ENCODE data around the gene GGTLC2.
"Not testable (repeated sequence)": the region's sequence is repeated elsewhere in the genome, so short reads cannot be mapped to it uniquely, and the experiment has no call there.

GGTLC2 gene

DNA sequence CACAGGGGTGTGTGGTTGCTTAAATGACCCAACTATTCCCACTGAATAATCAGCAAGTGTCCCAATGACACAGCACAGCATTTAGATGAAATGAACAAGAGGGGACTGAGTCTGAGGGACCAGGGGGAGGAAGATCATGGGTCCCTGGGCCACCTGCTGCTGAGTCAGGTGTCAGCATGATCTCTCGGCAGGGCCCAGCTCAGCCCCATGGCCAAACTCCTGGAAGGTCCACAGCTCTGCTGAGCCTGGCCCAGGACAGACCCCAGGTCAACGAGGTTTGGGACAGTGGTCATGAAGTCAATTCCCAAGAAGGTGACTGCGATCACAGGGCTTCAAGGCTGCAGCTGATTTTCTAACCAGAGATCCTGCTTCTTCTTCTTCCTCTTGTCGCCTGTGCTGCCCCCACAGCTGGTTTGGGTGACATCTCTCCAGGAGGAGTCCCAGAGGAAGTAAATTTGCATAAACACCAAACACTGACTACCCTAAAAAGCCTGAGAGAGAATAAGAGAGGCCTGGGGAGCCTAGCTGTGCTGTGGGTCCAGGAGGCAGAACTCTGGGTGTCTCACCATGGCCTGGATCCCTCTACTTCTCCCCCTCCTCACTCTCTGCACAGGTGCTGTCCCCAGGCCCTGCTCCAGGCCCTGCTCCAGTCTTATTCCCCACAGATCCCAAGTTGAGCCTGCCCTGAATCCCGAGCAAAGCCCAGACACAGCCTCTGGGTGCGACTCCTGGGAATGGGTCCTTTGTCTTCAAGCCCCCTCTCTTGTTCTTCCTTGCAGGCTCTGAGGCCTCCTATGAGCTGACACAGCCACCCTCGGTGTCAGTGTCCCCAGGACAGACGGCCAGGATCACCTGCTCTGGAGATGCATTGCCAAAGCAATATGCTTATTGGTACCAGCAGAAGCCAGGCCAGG, 42.0 kb downstream of the GGTLC2 start:
- not testable (repeated sequence) for H3K9ac ChIP-seq (ENCODE audit: low read depth, low read length); H3K27me3 ChIP-seq (ENCODE audit: control insufficient read depth, insufficient read depth, low read length); H3K36me3 ChIP-seq (ENCODE audit: insufficient read depth, low read length); H3K4me2 ChIP-seq (ENCODE audit: low read length); H3K4me3 ChIP-seq (ENCODE audit: low read length); H3K9me3 ChIP-seq (replicated peaks; ENCODE audit: low read length)
- H3K4me1 ChIP-seq (ENCODE audit: control insufficient read depth, insufficient read depth, low read length) = peaks cover 32% of the 10 kb centered on the region

GRCh38 chr22:22687638-22688500, 43.5 kb downstream of the GGTLC2 start:
- no peaks in the 10 kb centered on the region for H3K9me3 ChIP-seq (replicated peaks; ENCODE audit: low read length)
- no peak overlapping the region for H3K9ac ChIP-seq (ENCODE audit: low read depth, low read length)
- peaks cover 34% of the 10 kb centered on the region for H3K4me1 ChIP-seq (ENCODE audit: control insufficient read depth, insufficient read depth, low read length)
- H3K4me3 ChIP-seq (ENCODE audit: low read length) = no peak overlapping the region
- H3K27me3 ChIP-seq (ENCODE audit: control insufficient read depth, insufficient read depth, low read length) = no peaks in the 10 kb centered on the region
- no peak overlapping the region for H3K4me2 ChIP-seq (ENCODE audit: low read length)
- no peaks in the 10 kb centered on the region for H3K36me3 ChIP-seq (ENCODE audit: insufficient read depth, low read length)

GRCh38 chr22:22689621-22690345, 45.4 kb downstream of the GGTLC2 start:
- Histone ChIP-seq H3K27me3 (ENCODE audit: control insufficient read depth, insufficient read depth, low read length) (no peaks in the 10 kb centered on the region), H3K9me3 (replicated peaks; ENCODE audit: low read length) (no peaks in the 10 kb centered on the region), H3K4me1 (ENCODE audit: control insufficient read depth, insufficient read depth, low read length) (peaks cover 29% of the 10 kb centered on the region), H3K4me3 (ENCODE audit: low read length) (no peak overlapping the region), H3K4me2 (ENCODE audit: low read length) (no peak overlapping the region), H3K36me3 (ENCODE audit: insufficient read depth, low read length) (no peaks in the 10 kb centered on the region), H3K9ac (ENCODE audit: low read depth, low read length) (no peak overlapping the region)

- Histone ChIP-seq H3K9me3 (replicated peaks; ENCODE audit: low read length) (no peaks in the 10 kb centered on the region), H3K36me3 (ENCODE audit: insufficient read depth, low read length) (no peaks in the 10 kb centered on the region), H3K27me3 (ENCODE audit: control insufficient read depth, insufficient read depth, low read length) (no peaks in the 10 kb centered on the region), H3K9ac (ENCODE audit: low read depth, low read length) (no peak overlapping the region), H3K4me1 (ENCODE audit: control insufficient read depth, insufficient read depth, low read length) (peaks cover 22% of the 10 kb centered on the region), H3K4me3 (ENCODE audit: low read length) (no peak overlapping the region), H3K4me2 (ENCODE audit: low read length) (no peak overlapping the region)
Measured at GRCh38 chr22:22691055-22691454, 46.6 kb downstream of the GGTLC2 start.

GRCh38 chr22:22691716-22692701, 47.6 kb downstream of the GGTLC2 start:
- Histone ChIP-seq H3K36me3 (ENCODE audit: insufficient read depth, low read length) (no peaks in the 10 kb centered on the region), H3K4me1 (ENCODE audit: control insufficient read depth, insufficient read depth, low read length) (peaks cover 22% of the 10 kb centered on the region), H3K4me2 (ENCODE audit: low read length) (no peak overlapping the region), H3K27me3 (ENCODE audit: control insufficient read depth, insufficient read depth, low read length) (no peaks in the 10 kb centered on the region), H3K4me3 (ENCODE audit: low read length) (no peak overlapping the region), H3K9ac (ENCODE audit: low read depth, low read length) (no peak overlapping the region), H3K9me3 (replicated peaks; ENCODE audit: low read length) (no peaks in the 10 kb centered on the region)

GRCh38 chr22:22692707-22693530, 48.5 kb downstream of the GGTLC2 start:
- H3K36me3 ChIP-seq (ENCODE audit: insufficient read depth, low read length) = no peaks in the 10 kb centered on the region
- peaks cover 22% of the 10 kb centered on the region for H3K4me1 ChIP-seq (ENCODE audit: control insufficient read depth, insufficient read depth, low read length)
- no peak overlapping the region for H3K9ac ChIP-seq (ENCODE audit: low read depth, low read length)
- no peaks in the 10 kb centered on the region for H3K27me3 ChIP-seq (ENCODE audit: control insufficient read depth, insufficient read depth, low read length)
- no peaks in the 10 kb centered on the region for H3K9me3 ChIP-seq (replicated peaks; ENCODE audit: low read length)
- H3K4me2 ChIP-seq (ENCODE audit: low read length) = peak overlapping the region; percentile 70
- peak overlapping the region; percentile 45 for H3K4me3 ChIP-seq (ENCODE audit: low read length)

DNA sequence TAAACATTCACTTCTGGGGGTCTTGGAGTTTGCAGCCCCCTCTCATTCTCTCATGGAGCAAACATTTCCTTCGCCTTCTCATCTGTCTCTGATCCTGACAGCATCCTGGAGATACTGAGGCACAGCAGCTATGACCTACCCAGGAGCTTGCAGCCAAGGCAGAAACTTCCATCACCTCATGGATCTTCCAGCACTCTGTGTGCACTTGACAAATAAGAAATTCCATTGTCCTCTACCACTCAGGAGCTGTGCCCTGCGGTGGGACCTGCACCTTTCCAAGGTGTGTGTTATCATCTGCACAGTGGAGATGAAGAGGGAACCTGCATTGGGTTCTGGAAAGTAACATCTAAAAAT, 49.1 kb downstream of the GGTLC2 start:
- Histone ChIP-seq H3K27me3 (ENCODE audit: control insufficient read depth, insufficient read depth, low read length) (no peaks in the 10 kb centered on the region), H3K36me3 (ENCODE audit: insufficient read depth, low read length) (no peaks in the 10 kb centered on the region), H3K9ac (ENCODE audit: low read depth, low read length) (no peak overlapping the region), H3K4me3 (ENCODE audit: low read length) (no peak overlapping the region), H3K4me2 (ENCODE audit: low read length) (peak overlapping the region; percentile 33), H3K4me1 (ENCODE audit: control insufficient read depth, insufficient read depth, low read length) (peaks cover 22% of the 10 kb centered on the region), H3K9me3 (replicated peaks; ENCODE audit: low read length) (no peaks in the 10 kb centered on the region)

GRCh38 chr22:22694106-22694505, 49.7 kb downstream of the GGTLC2 start:
- H3K9me3 ChIP-seq (replicated peaks; ENCODE audit: low read length) = no peaks in the 10 kb centered on the region
- H3K4me1 ChIP-seq (ENCODE audit: control insufficient read depth, insufficient read depth, low read length) = peaks cover 22% of the 10 kb centered on the region
- H3K9ac ChIP-seq (ENCODE audit: low read depth, low read length) = no peak overlapping the region
- no peak overlapping the region for H3K4me2 ChIP-seq (ENCODE audit: low read length)
- H3K27me3 ChIP-seq (ENCODE audit: control insufficient read depth, insufficient read depth, low read length) = no peaks in the 10 kb centered on the region
- no peaks in the 10 kb centered on the region for H3K36me3 ChIP-seq (ENCODE audit: insufficient read depth, low read length)
- no peak overlapping the region for H3K4me3 ChIP-seq (ENCODE audit: low read length)

- Histone ChIP-seq H3K4me2 (ENCODE audit: low read length) (no peak overlapping the region), H3K36me3 (ENCODE audit: insufficient read depth, low read length) (no peaks in the 10 kb centered on the region), H3K4me1 (ENCODE audit: control insufficient read depth, insufficient read depth, low read length) (peaks cover 22% of the 10 kb centered on the region), H3K9me3 (replicated peaks; ENCODE audit: low read length) (no peaks in the 10 kb centered on the region), H3K27me3 (ENCODE audit: control insufficient read depth, insufficient read depth, low read length) (no peaks in the 10 kb centered on the region), H3K4me3 (ENCODE audit: low read length) (no peak overlapping the region), H3K9ac (ENCODE audit: low read depth, low read length) (no peak overlapping the region)
Measured at GRCh38 chr22:22696104-22696503, 51.7 kb downstream of the GGTLC2 start.
